ENCODE measurements around the gene NKD1.
A peak's percentile ranks its signal among the peaks of the same experiment; 100 is the strongest.

Gene NKD1

DNA sequence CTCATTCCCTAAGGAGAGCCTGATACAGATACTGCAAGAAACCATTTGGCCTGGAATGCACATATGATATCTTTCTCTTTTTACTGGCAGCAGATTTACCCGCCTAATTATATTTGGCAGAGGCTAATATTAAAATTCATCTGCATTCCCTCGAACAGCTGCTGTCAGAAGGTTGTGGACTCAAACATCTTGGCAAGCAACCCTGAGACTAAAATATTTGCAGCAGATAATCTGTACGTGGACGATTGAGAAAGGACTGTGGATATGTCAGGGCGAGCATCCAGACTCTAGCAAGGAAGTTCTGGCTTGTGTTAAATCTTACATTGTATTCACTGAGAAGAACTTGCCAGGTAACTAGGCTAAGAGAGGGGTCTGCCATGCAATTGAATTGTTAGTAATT is 67.7 kb downstream of the NKD1 start:
- no peak for DNase-seq

DNA sequence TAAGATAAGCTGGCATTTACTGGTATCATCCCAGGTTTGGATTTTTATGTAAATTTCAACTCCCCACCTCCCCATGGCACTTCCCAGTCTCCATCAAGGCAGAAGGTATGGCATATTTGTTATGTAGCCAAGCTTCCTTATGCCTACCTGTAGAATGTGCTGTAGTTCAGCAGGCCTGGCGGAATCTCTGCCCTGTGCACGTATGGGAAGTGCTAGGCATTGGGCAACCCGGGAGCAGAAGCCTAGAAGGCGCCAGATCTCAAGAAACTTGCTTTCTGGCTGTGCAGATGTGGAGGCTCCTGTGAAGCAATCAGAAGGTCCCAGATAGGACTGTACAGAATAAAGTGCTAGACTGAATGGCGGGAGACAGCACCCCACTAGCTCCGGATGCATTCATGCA is 68.2 kb downstream of the NKD1 start:
- no peak for DNase-seq

DNA sequence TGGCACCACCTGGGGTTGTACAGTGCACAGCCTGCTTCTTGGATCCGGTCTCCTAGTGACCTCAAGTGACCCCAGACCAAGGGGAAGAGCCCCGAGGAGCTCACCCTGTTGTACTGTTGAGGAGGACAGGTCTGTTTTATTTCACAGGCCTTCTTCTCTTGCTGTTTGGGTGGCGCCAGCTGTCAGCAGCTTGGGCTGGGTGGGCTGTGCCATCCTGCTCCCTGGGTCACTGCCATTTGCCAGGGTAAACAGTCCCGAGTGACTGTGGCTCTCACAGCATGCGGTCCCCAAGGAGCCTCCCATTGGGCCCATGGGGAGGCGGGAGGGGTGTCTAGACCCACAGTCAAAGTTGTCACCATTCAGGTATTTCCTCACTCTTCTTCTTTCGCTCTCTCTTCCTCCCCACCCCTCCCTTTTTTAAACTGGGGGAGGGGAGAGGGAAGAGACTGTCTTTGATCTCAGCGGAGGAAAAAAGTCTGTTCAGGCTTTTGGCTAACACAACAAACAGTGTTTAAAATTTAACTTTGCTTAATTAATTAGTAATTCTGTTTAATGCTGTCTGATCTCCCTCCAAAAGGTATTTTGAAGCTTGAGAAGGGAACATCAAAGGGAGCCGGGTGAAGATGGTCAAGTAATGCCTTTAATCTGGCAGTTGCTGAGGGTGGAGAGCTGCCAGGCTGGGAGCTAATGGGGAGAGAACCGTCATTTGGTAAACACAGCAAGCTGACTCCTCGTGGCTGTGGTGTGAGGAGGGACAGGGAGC is 68.9 kb downstream of the NKD1 start:
- no peak for DNase-seq

DNA sequence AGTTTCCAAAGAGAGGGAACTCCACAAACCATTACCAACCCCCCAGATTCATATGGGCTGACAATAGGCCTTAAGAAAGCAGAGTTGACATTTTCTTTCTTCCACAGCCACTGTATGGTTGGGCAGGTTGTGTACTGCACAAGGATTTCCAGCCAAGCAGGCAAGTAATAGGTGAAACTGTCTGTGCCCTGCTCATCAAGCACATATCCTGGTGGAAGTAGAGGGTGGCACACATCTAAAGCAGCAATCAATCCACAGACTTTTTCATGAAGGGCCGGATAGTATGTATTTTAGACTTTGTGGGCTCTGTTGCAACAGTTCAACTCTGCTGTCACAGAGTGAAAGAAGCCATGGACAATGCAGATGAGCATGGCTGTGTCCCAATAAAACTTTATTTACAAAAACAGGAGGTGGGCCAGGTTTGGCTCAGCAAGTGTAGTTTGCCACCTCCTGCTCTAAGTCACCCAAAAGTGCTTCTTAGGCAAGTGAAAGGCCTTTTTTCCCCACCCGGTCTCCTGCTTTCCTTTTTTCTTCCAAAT is 69.5 kb downstream of the NKD1 start:
- no peak for DNase-seq

DNA sequence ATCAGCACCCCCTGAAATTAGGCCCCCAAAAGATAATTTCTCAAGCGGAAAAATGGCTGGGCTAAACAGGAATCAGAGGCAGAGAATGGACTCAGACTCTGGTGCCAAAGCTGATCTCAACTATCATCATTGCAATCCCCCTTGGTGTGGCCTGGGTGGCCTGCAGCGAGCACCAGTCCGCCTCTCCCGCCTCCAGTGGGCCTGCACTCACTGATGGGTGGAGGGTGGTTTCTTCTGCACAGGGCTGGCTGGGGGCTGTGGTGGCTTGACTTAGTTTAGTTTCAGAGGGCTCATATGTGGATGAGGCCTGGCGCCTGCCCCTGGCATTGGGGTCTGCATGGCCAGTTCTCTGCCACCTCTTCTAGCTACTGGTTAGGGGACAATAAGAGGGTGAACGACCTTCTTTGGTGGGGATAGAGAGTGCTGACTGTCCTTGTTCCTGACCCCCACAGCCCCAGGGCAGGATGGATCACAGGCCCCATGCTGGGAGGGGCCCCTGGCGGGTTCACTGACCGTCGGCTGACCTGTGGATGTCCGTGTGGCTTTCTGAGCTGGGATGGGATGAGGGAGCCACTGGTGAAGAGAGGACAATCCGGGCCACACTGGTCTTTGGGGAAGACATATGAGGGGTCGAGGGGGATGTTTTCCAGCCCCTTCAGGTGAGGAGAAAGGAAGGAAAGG is 70.2 kb downstream of the NKD1 start:
- DNase-seq: no peak

DNA sequence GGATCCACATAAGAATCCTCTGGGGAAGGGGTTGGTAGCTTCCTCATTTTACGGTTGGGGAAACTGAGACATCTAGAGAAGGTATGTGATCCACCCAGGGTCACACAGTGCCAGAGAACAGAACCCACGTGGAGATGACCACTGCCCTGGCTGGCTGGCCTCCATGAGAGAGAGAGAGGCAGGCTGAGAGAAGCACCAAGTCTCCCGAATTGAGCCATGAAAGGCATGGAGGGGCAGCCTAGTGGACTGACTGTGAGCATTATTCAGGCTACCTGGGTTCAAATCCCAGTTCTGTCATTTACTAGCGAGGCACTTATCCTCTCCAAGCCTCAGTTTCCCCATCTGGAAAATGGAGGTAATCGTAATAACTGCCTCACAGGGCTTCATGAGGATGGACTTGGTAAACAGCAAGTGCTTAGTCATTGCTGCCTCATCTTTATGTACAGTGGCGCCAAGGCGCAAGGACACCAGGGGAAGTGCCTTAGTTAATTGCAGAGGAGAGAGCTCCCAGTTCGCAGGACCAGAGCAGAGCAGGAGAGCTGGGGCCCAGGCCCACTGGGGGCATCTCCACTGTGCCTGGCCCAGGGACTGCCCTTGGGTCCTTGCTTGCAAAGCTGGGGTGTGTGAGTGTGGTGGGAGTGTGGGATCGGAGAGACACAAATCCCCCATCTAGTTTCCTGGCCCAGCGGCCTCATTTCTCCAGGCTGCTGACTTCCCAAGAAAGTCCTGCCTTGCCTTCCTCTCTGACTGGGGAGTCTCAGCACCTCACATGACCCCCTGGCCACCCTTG is 71.7 kb downstream of the NKD1 start:
- no peak for DNase-seq

DNA sequence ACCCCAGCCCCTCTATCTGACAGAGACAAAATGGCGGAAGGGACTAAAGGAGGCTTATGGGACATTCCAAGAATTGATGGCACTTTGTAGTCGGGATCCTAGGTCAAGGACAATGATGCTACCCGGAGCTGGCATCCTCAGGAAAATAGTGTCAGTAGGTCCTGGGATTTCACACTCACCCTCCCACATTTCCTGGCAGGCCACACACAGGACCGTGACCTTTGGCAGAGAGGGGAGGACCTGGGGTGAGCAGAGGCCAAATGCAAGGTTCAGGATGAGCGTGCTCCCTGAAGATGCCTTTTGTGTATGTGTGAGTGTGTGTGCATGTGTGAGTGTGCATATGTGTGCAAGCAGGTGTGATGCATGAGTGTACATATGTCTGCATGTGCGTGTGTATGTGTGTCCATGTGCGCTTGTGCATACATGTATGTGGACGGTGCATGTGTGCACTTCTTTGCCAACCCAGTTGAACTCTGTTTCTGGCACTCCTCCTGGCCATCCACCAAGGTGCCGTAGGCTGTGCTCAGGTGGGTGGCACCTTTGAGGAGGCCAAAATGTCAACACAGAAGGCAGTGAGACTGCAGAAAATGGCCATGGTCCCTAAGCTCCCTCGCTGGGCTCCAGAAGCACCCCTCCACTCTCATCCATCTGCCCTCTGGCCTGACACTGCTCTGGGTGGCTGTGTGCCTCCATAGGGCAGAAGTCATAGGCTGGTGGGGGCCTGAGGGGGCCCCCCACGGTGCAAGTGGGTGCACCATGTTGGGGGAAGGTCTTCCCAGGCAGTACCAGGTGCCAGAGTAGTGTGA is 72.7 kb downstream of the NKD1 start:
- no peak for DNase-seq

DNA sequence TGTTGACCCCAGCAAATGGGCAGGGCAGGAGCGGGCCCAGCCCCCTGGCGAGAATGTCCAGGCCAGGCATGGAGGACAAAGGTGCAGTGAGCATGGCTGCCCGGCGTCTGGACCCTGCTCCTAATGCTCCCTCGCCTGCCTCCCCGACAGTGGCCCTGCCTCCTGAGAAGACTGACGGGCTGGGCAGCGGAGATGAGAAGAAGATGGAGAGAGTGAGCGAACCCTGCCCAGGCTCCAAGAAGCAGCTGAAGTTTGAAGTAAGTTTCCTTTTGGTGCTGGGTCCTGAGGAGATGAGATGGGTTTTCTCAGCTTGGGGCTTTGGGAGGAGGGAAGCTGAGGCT is 73.2 kb downstream of the NKD1 start:
- DNase-seq: no peak

DNA sequence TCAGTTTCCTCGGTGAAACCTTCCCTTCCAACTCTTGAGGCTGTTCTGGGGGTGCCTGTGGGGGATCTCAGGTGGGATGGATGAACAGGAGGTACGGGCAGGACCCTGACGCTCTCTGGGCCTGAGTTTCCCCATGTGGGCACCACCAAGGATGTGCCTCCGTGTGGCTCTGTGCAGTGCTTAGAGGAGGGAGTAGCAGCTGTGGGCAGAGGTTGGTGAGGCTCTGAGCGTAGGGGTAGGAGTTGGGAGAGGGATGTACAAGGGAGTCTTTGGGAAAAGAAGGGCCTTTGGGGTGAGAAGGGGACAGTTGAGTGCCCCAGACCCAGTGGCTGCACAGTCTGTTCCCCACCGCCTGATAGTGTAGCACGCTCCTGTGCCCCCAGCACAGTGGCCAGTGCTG is 73.8 kb downstream of the NKD1 start:
- no peak for DNase-seq

DNA sequence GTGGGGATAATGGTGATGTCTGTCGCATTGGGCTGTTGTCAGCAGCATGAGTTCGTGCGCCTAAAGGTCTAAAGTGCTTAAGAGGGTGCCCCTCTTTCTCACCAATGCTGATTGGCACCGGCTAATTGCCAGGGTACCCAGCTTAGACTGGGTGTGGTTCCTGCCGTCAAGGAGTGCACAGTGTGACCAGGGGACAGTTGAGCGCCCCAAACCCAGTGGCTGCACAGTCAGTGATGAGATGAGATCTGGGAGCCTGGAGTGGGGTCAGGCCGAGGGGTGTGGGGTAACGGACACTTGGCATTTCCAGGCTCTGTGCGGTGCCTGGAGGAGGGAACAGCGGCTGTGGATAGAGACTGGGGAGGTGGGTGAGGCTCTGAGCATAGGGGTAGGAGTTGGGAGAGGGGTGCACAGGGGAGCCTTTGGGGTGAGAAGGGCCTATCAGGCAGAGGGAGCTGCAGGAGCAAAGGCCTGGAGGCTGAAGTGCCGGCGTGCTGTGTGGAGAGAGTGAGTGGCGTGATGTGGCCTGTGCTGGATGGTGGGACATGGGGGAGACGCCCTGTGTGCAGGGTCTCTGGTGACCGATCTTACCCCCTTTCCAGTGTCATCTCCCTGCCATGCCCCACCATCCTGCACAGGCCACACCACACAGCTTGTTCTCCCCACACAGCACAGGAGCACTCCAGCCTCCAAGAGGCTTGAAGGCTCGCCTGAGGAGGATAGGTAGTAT is 74.6 kb downstream of the NKD1 start:
- DNase-seq: no peak

DNA sequence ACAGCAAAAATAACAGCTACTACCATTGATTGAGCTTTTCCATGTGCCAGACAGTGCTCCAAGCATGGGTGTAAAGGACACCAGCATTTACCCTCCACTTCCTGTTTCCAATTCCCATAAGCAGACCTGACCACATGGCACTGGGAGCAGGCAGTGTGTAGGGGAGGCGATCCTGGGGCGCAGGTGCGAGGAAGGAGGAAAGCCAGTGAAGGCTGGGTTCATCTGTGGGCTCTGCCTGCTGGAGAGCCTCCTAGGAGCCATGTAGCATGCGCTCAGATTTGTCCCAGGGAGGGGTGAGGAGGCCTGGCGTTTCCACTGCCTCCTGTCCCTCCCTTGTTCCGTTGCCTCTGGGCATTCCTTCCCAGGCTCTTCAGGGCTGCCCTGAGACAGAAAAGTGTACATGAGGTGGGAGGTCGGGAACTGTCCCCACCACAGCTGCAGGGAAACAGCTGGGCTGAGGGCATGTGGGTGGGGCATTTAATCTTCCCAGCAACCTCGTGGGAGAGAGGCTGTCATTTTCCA is 76.3 kb downstream of the NKD1 start:
- DNase-seq: no peak

DNA sequence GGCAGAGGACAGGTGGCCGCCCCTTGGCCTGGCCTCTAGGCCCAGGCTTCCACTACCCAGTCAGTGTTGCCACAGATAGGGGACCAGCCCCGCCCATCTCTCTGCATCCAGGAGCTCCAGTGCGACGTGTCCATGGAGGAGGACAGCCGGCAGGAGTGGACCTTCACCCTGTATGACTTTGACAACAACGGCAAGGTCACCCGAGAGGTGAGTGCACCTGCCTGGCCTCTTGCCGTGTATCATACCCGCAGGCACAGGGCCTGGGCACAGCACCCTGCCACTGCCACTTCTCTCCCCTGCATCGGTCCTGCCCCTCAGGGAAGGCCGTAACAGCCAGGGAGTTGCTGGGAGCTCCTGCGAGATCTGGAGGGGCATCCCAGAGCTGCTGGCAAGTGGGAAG is 77.2 kb downstream of the NKD1 start:
- no peak for DNase-seq

DNA sequence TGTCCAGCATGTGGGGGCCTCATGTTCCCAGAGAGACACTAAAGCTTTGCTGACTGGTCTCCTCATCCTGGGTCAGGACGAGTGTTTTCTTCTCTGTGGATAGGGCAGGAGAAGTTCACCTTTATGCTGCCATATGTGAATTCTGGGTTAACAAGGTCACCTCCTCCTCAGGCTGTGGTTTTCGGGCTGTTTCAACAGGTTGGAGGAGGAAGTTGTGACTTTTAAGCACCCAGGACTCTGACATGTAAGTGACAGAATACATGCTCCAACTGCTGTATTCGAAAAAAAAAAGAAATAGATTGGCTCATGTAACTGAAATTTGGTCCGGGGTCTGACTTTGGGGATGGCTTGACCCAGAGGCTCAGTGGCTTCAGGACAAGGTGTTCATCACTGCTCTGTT is 78.7 kb downstream of the NKD1 start:
- no peak for DNase-seq

DNA sequence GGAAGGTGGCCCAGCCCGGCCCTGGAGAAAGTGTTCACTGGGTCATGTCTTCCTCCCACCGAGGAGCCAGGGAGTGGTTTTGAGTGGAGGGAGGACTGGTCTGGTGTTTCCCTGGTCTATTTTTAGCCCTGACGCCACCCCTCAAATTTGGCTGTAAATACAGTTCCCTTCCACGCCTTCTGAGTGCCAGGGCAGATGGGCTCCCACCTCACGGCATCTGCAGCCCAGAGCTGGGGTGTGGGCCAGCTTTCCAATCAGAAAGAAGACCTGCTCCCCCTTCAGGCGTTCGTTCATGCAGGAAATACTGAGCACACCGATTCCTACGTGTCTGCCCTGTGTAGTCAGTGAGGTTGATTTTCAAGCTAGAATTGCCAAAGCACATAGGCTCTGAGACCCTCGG is 79.2 kb downstream of the NKD1 start:
- DNase-seq: peak; percentile 32

DNA sequence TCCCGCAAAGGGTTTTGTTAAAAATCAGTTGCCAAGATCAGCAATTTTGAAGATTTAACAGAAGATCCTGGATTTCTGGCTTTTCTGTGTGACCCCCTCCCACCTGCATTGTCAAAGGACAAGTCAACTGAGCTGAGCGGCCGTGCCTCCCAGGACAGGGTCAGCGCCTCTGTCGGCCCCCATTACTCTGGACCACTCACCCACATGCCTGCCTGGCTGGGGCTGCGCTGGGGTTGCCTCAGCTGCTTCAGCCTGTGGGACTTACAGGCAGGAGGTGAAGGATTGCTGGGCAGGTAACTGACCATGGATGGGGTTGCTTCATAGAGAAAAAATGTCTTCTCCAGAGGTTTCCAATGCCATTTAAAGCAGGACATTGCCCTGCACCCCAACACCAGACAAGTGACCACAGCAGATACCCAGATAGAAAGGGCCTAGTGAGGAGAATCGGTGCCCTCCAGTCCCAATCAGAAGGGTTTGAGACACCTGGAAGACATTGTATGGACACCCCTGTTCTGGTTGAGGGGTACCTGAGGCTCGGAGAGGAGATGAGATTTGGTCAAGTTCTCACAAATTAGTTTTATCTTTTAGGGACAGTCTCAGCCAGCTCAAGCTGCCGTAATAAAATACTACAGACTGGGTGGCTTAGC is 80.1 kb downstream of the NKD1 start:
- DNase-seq: no peak

DNA sequence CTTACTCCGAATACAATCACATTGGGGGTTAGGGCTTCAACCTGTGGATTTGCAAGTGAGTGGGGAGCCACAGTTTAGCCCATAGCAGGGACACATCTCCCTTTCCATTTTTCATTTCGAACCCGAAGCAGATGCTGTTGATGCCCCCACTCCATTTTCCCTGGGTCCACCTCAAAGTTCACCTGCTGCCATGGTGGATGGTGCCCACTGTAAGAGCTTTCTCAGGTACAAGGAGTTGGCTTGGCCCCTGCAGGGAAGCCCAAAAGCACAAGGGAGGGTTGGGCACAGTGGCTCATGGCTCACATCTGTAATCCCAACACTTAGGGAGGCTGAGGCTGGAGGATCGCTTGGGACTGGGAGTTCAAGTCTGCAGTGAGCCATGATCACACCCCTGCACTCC is 81.1 kb downstream of the NKD1 start:
- no peak for DNase-seq

DNA sequence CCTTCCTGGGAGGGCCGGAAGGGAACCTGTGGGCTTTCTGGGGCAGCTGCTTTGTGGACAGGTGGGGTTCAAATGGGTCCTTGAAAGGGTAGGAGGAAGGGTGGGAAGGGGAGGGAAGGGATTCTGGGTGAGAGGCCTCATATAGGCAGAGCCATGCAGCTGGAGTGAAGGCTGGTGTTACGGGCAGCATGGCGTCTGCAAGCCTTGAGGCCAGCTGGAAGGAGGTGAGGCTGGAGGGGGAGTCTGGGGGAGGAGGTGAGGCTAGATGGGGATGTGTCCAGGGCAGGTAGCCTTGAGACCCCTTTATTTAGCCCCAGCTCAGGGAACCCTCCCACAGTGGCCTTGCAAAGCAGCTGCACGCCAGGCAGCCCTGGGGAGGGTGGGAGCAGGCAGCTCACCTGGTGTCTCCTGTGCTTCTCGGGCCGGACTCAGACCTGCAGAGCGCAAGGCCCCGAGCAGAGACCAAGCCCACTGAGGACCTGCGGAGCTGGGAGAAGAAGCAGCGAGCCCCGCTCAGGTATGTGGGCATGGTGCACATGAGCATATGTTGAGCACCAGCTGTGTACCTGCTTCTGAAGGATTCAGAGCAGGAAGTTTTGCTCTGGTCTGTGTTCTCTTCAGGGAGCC is 82.3 kb downstream of the NKD1 start:
- no peak for DNase-seq

DNA sequence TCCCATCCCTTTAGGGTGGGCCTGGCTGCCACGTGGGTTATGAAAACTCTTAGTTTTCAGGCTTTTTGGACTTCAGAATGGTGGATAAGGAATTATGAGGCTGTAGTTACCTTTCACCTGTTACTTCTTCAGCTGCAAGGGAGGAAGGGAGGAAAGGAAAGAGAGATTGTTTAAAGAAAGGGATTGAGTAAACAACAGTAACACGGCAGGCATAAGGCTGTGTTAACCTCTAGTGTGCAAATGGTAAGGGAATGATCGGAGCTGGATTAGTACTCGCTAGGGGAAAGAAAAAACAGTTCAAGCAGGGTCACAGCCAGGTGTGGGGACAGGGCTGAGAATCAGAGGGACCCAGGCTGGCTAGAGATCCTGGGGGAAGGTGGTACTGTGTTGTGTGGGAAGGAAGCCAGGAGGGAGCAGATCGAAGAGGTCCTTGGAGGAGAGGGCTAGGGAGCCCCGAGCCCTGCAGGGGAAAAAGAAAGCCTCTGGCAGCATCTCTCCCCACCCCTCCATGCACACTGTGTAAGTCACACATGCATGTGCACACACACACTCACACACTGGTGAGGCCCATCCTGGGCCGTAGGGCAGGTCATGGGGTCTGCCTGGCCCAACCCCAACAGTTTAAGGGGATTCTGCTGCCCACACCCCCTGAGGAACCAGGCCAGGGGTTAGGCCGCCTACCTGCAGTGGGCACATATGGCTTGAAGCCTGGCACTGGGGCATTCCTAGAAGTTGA is 83.2 kb downstream of the NKD1 start:
- DNase-seq: no peak

DNA sequence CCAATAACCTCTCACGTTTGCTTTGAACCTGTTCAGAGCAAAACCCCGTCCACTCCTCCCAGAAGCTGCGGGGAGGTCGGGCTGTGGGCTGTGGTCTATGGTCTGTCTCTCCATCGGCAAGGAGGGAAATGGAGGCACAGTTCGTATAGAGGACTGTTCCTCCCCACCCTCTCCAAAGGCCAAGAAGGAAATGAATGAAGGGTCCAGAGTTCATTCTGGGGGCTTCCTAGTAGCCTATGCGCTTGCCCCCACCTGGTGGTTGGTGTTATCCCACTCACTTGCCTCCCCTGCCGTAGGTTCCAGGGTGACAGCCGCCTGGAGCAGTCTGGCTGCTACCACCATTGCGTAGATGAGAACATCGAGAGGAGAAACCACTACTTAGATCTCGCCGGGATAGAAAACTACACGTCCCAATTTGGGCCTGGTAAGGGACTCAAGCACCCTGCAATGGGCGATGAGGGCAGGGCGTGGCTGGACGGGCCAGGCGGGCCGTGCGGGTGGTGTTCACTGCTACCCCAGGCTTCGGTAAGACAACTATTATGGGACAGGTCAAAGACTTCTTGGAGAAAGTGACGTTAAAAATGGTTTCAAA is 83.9 kb downstream of the NKD1 start:
- no peak for DNase-seq
